Loucy (cell line): ENCODE results near the gene RFPL2.
"Not testable (repeated sequence)": the region's sequence is repeated elsewhere in the genome, so short reads cannot be mapped to it uniquely, and the experiment has no call there.

Source experiments
- CTCF ChIP-seq: fragments of 200-600 bp; sonication (generic); conservative IDR thresholded peaks from 2 replicates; pipeline ENCODE4 v1.5.1; 2014; ENCODE audit warnings: mild to moderate bottlenecking, antibody characterized with exemption, low read length
- EZH2phosphoT487 ChIP-seq: fragments of 200-600 bp; IDR thresholded peaks from 2 replicates; pipeline ENCODE4 v1.6.1; 2018; ENCODE audit warnings: antibody characterized with exemption, mild to moderate bottlenecking, moderate library complexity, borderline replicate concordance

- TF ChIP-seq CTCF, EZH2phosphoT487: not testable (repeated sequence)
Measured at GRCh38 chr22:32148372-32148771, 56.5 kb downstream of the RFPL2 start.
